Endothelial cell of hepatic sinusoid (primary cell): Measurements from ENCODE around the gene PTH2.
"Not testable (repeated sequence)": the region's sequence is repeated elsewhere in the genome, so short reads cannot be mapped to it uniquely, and the experiment has no call there.

Experiments
- in situ Hi-C: cut with HindIII; loops from 2 replicates; pipeline ENCODE4 v1.10.0; 2017; ENCODE audit warnings: low sequenced_read_pairs

Gene PTH2

DNA sequence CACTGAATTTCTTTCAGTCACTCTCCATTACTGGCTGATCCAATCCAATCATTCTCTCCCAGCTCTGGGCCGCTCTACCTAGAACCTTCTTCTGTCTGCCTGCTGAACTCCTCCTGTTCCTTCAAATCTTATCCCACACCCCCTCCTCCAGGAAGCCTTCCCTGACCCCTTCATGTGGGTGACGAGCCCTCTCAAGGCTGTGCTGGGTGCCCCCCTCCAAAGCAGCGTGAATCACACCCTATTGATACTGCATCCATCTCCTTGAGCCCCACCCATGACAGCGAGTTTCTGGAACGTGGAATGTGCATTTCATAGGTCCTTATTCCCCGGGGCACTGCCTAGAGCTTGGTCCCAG is 25.2 kb upstream of the PTH2 start:
- in situ Hi-C loops, result no loop called here

- in situ Hi-C loops, result no loop called here
Measured at GRCh38 chr19:49447485-49448431, 24.5 kb upstream of the PTH2 start.

GRCh38 chr19:49445997-49446396 is 22.8 kb upstream of the PTH2 start:
- in situ Hi-C loops, result no loop called here

GRCh38 chr19:49444100-49444700 is 21.0 kb upstream of the PTH2 start:
- in situ Hi-C loops, result not testable (repeated sequence)

GRCh38 chr19:49443366-49444099 is 20.3 kb upstream of the PTH2 start:
- in situ Hi-C loops, result no loop called here

DNA sequence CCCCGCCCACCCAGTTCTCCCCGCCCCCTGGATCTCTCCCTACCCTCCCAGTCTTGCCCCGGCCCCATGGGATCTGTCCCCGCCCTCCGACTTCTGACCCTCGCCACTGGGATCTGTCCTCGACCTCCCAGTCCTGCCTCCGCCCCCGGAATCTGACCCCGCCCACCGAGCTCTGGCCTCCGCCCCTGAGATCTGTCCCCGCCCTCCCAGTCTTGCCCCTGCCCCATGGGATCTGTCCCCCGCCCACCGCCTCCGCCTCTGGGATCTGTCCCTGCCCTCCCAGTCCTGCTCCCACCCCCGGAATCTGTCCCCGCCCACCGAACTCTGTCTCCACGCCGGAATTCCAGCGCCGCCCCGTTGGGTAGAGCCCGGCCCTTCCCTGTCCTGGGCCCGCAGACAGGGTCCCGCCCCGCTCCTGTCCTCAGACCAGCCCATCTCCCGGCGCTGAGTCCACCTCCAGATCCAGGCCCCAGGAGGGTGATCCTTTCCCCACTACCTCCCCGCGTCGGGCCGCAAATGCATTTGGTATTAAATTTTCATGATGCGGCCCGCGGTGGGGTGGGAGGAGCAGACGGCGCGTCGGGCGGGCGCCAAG is 19.6 kb upstream of the PTH2 start:
- in situ Hi-C loops, result no loop called here

DNA sequence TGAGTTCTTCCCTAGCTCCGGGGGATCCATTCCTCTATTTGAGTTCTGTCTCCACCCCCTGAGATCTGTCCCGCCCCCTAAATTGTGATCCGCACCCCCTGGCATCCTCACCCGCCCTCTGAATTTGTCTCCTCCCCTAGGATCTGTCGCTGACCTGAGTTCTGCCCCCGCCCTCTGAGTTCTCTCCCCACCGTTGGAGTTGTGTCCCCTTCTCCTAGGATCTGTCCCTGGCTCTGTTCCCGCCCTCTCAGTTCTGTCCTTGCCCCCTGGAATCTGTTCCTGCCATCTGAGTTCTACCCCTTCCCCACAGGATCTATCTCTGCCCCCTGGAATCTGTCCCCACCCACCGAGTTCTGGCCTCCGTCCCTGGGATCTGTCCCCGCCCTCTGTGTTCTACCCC is 19.1 kb upstream of the PTH2 start:
- in situ Hi-C loops, result no loop called here

DNA sequence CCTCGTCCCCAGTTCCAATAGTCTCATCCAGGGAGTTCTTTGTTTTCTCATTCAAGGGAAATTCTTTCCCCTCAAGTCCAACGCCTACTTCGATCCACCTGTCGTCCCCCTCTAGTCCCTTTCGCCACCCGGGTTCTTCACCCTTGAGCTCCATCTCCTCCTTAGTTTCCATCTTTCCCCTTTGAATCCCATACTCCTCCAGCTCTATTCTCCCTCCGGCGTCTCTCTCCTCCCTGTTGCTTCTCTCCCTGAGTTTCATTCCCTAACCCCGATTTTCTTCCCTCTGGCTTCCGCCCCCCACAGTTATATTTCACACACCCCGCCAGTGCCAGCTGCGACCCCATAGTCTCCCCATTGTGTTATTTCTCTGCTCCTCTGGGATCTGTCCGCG is 18.7 kb upstream of the PTH2 start:
- in situ Hi-C loops, result no loop called here

DNA sequence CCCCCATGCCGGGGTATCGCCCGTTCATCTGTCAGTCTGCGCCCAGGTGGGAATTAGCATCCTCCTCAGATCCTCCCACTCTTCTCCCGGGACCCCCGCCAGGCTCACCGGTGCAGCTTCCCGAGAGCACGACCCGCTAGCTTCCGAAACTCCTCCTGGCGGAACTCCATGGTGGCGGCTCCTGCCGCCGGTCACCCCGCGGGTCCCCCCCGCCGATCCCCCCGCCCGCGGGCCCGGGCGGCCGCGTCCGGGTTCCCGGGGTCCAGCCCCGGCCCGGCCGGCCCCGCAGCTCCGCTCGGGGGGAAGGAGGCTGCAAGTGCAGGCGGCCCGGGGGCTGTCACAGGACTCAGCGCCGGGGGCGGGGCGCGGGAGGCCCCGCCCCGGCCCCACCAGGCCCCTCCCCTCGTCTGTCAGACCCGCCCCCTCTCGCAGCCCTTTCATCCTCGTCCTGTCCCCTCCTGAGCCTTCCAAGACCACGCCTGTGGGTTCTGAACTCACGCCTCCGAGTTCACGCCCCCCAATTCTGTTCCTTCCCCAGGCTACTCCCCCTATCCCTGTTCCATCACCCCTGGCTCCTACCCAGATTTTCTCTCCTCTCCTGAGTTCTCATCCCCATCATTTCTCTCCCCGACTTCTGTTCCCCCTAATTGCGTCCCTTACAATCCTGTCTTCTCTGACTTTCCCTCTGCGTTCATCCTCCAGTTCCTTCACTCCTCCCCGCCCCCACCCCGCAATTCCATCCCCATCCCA is 18.1 kb upstream of the PTH2 start, which contains the start of gene SLC17A7:
Gene SLC17A7 (minus strand): TSS at position 318 of the 750 bp plus-strand sequence. CDS start 148 bp downstream, at position 170.
- in situ Hi-C loops, result no loop called here

GRCh38 chr19:49440439-49441209 is 17.4 kb upstream of the PTH2 start:
- in situ Hi-C loops, result no loop called here

DNA sequence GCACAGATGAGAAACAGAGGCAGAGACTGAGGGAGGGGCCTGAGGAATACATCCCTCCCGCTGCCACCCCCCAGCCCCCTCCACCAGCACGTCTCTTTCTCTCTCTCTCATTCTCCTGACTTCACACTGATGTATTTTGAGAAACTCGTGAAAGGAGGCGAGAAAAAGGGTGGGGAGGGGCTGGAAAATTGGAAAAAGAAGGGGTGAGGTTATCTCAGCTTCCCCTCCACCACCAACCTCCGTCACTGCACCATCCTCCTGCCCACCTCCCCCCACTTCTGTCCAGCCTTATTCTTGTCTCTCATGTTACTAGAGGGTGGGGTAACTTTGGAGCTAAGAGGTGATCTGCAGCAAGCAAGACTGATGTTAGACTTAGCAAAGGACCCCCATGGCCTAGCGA is 16.6 kb upstream of the PTH2 start:
- in situ Hi-C loops, result no loop called here

DNA sequence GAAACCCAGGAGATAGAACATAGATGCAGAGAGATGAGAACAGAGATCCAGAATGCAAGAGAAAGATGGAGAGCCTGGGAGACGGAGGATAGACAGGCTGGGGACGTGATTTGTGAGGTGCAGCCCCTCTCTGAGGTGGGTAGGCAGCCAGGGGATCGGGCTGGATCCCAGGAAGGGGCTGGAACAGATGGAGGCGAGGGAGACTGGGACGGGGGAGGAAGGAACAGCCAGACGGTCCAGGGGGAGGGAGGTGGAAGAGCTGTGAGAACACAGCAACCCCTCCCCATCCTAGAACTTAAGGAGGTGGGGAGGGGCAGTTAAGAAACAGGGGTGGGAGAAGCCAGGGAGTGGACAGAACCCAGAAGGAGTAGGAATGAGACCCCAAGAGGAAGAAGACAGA is 15.0 kb upstream of the PTH2 start:
- in situ Hi-C loops, result no loop called here

- in situ Hi-C loops, result no loop called here
Measured at GRCh38 chr19:49437231-49437630, 14.0 kb upstream of the PTH2 start.

- in situ Hi-C loops, result no loop called here
Measured at GRCh38 chr19:49436381-49437017, 13.3 kb upstream of the PTH2 start.

DNA sequence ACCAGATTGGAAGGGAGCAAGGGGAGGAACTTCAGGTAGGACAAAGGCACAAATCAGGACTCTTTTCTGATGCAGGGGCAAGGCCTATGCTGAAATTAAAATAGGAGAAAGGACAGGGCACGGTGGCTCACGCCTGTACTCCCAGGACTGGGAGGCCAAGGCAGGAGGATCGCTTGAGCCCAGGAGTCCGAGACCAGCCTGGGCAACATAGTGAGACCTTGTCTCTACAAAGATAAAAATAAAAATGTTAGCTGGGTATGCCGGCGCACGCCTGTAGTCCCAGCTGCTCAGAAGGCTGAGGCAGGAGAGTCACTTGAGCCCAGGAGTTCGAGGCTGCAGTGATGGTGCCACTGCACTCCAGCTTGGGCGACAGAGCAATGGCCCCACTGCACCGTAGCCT is 12.4 kb upstream of the PTH2 start:
- in situ Hi-C loops, result no loop called here

DNA sequence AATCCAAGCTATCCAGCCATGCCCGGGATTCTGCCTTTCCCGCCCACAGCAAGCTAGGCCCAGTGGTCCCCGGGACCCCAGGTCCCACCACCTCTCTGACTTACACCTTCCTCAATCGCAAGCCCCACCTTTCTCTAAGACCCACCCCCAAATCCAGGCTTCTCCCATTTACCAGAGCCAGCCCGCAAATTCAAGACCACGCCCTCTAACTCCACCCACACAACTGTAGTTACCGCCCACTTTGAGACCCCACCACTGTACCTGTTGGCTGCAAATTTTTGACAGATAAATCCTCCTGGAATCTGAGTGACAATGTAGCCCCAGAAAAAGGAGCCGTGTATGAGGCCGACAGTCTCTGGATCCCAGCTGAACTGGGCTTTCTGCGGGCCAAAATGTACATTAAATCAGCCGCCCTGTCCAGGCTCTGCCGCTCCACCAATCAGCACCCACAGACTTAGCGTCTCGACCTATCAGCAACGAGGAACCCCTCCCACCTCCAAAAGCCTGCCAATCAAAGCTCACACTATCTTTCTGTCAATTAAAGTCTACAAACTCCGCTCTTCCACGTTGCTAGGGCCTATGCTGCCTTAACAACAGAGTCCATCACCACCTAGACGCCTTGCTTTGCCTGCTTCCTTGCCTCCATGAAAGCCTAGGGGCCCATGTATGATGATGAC is 11.8 kb upstream of the PTH2 start:
- in situ Hi-C loops, result no loop called here

DNA sequence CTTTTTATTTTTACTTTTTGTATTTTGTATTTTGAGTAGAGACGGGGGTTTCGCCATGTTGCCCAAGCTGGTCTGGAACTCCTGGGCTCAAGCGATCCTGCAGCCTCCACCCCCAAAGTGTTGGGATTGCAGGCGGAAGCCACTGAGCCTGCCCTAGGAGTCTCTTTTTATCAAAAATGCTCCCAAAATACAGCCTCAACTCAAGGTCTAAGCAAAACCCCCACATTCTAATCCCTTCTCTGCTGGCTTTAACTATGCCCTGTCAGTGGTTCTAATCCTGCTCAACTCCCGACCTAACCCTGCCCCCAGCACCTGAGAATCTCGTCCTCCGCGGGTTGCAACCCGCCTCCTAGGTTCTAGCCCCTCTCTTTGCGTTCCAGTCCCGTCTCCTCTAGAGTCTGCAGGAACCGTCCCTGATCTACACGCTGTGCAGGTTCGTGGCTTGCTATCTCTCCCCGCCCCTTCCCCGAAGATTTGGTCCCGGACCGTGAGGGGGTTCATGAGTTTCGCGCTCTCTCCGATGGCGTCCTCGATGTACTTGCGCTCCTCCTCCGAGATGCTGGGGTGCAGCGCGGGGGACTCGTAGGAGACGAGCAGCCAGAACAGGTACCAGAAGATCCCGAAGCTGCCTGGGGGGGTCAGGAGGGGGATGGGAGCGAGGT is 10.1 kb upstream of the PTH2 start:
- in situ Hi-C loops, result no loop called here
